Activated T-cell treated with anti-CD3 and anti-CD28 coated beads, Interleukin-2, amount 50 U/mL, for 4 hours (primary cell): Measurements from ENCODE around the gene MLX. TPM values are rescaled to one million over a fixed set of nuclear protein-coding genes. Genes with fewer than 3 reads are reported as not detected.
"Not testable (repeated sequence)": the region's sequence is repeated elsewhere in the genome, so short reads cannot be mapped to it uniquely, and the experiment has no call there.

Experiments
- ATAC-seq, 2 donors: fragments of 200-7000 bp; cut with Tn5 transposase; one replicate each; pipeline ENCODE4 v1.10.0; 2021
- DNase-seq: peaks from one replicate; pipeline ENCODE4 v3.0.0-alpha.2; 2020
- H3K27me3 Mint-ChIP-seq: one replicate; pipeline ENCODE4 v1.8.0; 2021; ENCODE audit warnings: low read depth, mixed read lengths
- H3K36me3 Mint-ChIP-seq: one replicate; pipeline ENCODE4 v1.8.0; 2022; ENCODE audit warnings: mixed read lengths; ENCODE audit not compliant: insufficient read depth
- H3K4me1 Mint-ChIP-seq: one replicate; pipeline ENCODE4 v1.8.0; 2021; ENCODE audit warnings: low read depth, mixed read lengths
- H3K4me3 Mint-ChIP-seq: one replicate; pipeline ENCODE4 v1.8.0; 2021; ENCODE audit warnings: mild to moderate bottlenecking, moderate library complexity, mixed read lengths
- H3K9me3 Mint-ChIP-seq: one replicate; pipeline ENCODE4 v1.8.0; 2021; ENCODE audit warnings: mixed read lengths
- total RNA-seq, 3 donors: library from RNA; stranded (reverse); gene quantifications; one replicate each; pipeline ENCODE4 v1.2.1, GENCODE V29; 2021

MLX gene
- total RNA-seq, 3 donors from 2014 or later: 69.3 to 90.1 (median 77.7) TPM

GRCh38 chr17:42529061-42529460 lies 37.8 kb upstream of the MLX start:
- ATAC-seq (no peak), DNase-seq (no peak)
- no peaks in the 10 kb centered on the region for H3K36me3 Mint-ChIP-seq
- no peaks in the 10 kb centered on the region for H3K9me3 Mint-ChIP-seq
- H3K4me1 Mint-ChIP-seq: peaks cover 37% of the 10 kb centered on the region
- H3K4me3 Mint-ChIP-seq: no peak overlapping the region
- H3K27me3 Mint-ChIP-seq: no peaks in the 10 kb centered on the region

- ATAC-seq (no peak), DNase-seq (no peak)
- Mint-ChIP-seq H3K4me3 (no peak overlapping the region), H3K4me1 (peaks cover 43% of the 10 kb centered on the region), H3K27me3 (no peaks in the 10 kb centered on the region), H3K9me3 (no peaks in the 10 kb centered on the region), H3K36me3 (no peaks in the 10 kb centered on the region)
Measured at GRCh38 chr17:42530952-42531454, 35.9 kb upstream of the MLX start.

GRCh38 chr17:42531455-42532354 lies 35.2 kb upstream of the MLX start:
- ATAC-seq: peak; percentile 42 to 47
- DNase-seq: peak; percentile 32
- H3K9me3 Mint-ChIP-seq: no peaks in the 10 kb centered on the region
- H3K4me1 Mint-ChIP-seq: peaks cover 45% of the 10 kb centered on the region
- H3K36me3 Mint-ChIP-seq: no peaks in the 10 kb centered on the region
- H3K4me3 Mint-ChIP-seq: peak overlapping the region; percentile 73
- no peaks in the 10 kb centered on the region for H3K27me3 Mint-ChIP-seq

- Mint-ChIP-seq H3K4me1 (peaks cover 38% of the 10 kb centered on the region), H3K4me3 (peak overlapping the region; percentile 82), H3K27me3 (no peaks in the 10 kb centered on the region), H3K36me3 (peaks cover 5% of the 10 kb centered on the region), H3K9me3 (no peaks in the 10 kb centered on the region)
- ATAC-seq (peak in 1 of 2 donors; percentile 0), DNase-seq (no peak)
Measured at GRCh38 chr17:42535155-42536047, 31.5 kb upstream of the MLX start.

GRCh38 chr17:42536048-42536371 lies 30.9 kb upstream of the MLX start, which contains the start of gene NAGLU:
Gene NAGLU, plus strand, starts transcription at chr17:42536241. Its CDS starts 32 bp downstream, at chr17:42536273.
- peak; percentile 87 to 91 for ATAC-seq
- Mint-ChIP-seq H3K27me3 (no peaks in the 10 kb centered on the region), H3K9me3 (no peaks in the 10 kb centered on the region), H3K36me3 (peaks cover 5% of the 10 kb centered on the region), H3K4me3 (peak within 1 kb of the TSS; percentile 83), H3K4me1 (peaks cover 38% of the 10 kb centered on the region)
- DNase-seq: peak; percentile 73

- H3K4me1 Mint-ChIP-seq: peaks cover 38% of the 10 kb centered on the region
- DNase-seq (peak; percentile 61), ATAC-seq (peak; percentile 77 to 78)
- peaks cover 5% of the 10 kb centered on the region for H3K36me3 Mint-ChIP-seq
- H3K9me3 Mint-ChIP-seq: no peaks in the 10 kb centered on the region
- no peaks in the 10 kb centered on the region for H3K27me3 Mint-ChIP-seq
- H3K4me3 Mint-ChIP-seq: peak overlapping the region; percentile 83
Measured at GRCh38 chr17:42536372-42537155, 30.3 kb upstream of the MLX start.

- no peaks in the 10 kb centered on the region for H3K9me3 Mint-ChIP-seq
- H3K27me3 Mint-ChIP-seq: no peaks in the 10 kb centered on the region
- no peak for DNase-seq
- H3K4me1 Mint-ChIP-seq: peaks cover 36% of the 10 kb centered on the region
- peaks cover 5% of the 10 kb centered on the region for H3K36me3 Mint-ChIP-seq
- H3K4me3 Mint-ChIP-seq: peak overlapping the region; percentile 83
- ATAC-seq: no peak
Measured at GRCh38 chr17:42537156-42537805, 29.6 kb upstream of the MLX start.

GRCh38 chr17:42537826-42538451 lies 29.0 kb upstream of the MLX start:
- no peaks in the 10 kb centered on the region for H3K9me3 Mint-ChIP-seq

GRCh38 chr17:42538482-42538881 lies 28.4 kb upstream of the MLX start:
- H3K36me3 Mint-ChIP-seq: peaks cover 5% of the 10 kb centered on the region
- peaks cover 34% of the 10 kb centered on the region for H3K4me1 Mint-ChIP-seq
- DNase-seq (no peak), ATAC-seq (no peak)
- no peaks in the 10 kb centered on the region for H3K27me3 Mint-ChIP-seq
- H3K9me3 Mint-ChIP-seq: no peaks in the 10 kb centered on the region
- H3K4me3 Mint-ChIP-seq: no peak overlapping the region

More at GRCh38 chr17:42537826-42538451, 29.0 kb upstream of the MLX start:
- H3K4me3 Mint-ChIP-seq: peak overlapping the region; percentile 83
- H3K4me1 Mint-ChIP-seq: peaks cover 36% of the 10 kb centered on the region
- H3K36me3 Mint-ChIP-seq: peaks cover 5% of the 10 kb centered on the region
- no peak for DNase-seq
- no peak for ATAC-seq
- no peaks in the 10 kb centered on the region for H3K27me3 Mint-ChIP-seq

- not testable (repeated sequence) for H3K9me3 Mint-ChIP-seq, DNase-seq, H3K27me3 Mint-ChIP-seq, H3K4me3 Mint-ChIP-seq, ATAC-seq, H3K36me3 Mint-ChIP-seq
- peaks cover 28% of the 10 kb centered on the region for H3K4me1 Mint-ChIP-seq
Measured at GRCh38 chr17:42540558-42540957, 26.3 kb upstream of the MLX start.

- peaks cover 5% of the 10 kb centered on the region for H3K36me3 Mint-ChIP-seq
- H3K4me3 Mint-ChIP-seq: peak overlapping the region; percentile 20
- no peaks in the 10 kb centered on the region for H3K27me3 Mint-ChIP-seq
- H3K9me3 Mint-ChIP-seq: no peaks in the 10 kb centered on the region
- H3K4me1 Mint-ChIP-seq: peaks cover 24% of the 10 kb centered on the region
- peak; percentile 15 to 30 for ATAC-seq
- no peak for DNase-seq
Measured at GRCh38 chr17:42541041-42541833, 25.7 kb upstream of the MLX start.

- Mint-ChIP-seq H3K4me3 (no peak overlapping the region), H3K9me3 (no peaks in the 10 kb centered on the region), H3K36me3 (peaks cover 4% of the 10 kb centered on the region), H3K4me1 (peaks cover 13% of the 10 kb centered on the region), H3K27me3 (no peaks in the 10 kb centered on the region)
- ATAC-seq (no peak), DNase-seq (no peak)
Measured at GRCh38 chr17:42543190-42544079, 23.5 kb upstream of the MLX start.
